HepG2 (cell line): ENCODE measurements around the gene CGREF1. TPM values are rescaled to one million over a fixed set of nuclear protein-coding genes. Genes with fewer than 3 reads are reported as not detected.

Experiments used
- ATAC-seq: fragments of 200-7000 bp; cut with Tn5 transposase; 3 replicates; pipeline ENCODE4 v1.9.1; 2020; ENCODE audit warnings: mild to moderate bottlenecking, moderate library complexity
- BruUV-seq: library from RNA; stranded (reverse); fragments of 400-500 nt; replicated peaks from 2 replicates; lab custom pipeline; 2021; lab: Mats Ljungman, UMichigan
- CTCF ChIA-PET: fragments of 300-600 bp; formaldehyde crosslinking; extraction: SDS; loops from one replicate; lab custom pipeline; 2021; ENCODE audit warnings: low total read pairs, inconsistent platforms, low intra/inter-chr PET ratio; lab: Yijun Ruan, JAX
- POLR2A ChIA-PET: fragments of 350-600 bp; sonication (Branson Sonifier 250); formaldehyde crosslinking; loops from one replicate; lab custom pipeline; 2020; ENCODE audit warnings: antibody characterized with exemption, inconsistent platforms; lab: Yijun Ruan, JAX
- DNase-seq: peaks from one replicate; pipeline ENCODE4 v3.0.0-alpha.2; 2015; ENCODE audit warnings: low spot score
- FAIRE-seq: peaks from 3 replicates; lab custom pipeline; 2011; peaks lifted over from hg19 to GRCh38; lab: Jason Lieb, UNC
- H2AFZ ChIP-seq: one replicate; pipeline ENCODE4 v1.6.1; 2011; ENCODE audit warnings: low read length, inconsistent platforms
- H3K27ac ChIP-seq: fragments of 300-600 bp; 3 replicates; pipeline ENCODE4 v1.8.0; 2011; ENCODE audit warnings: mixed run types, mild to moderate bottlenecking, mixed read lengths, low read length, inconsistent platforms; ENCODE audit not compliant: insufficient read depth; ENCODE audit errors: extremely low read length
- H3K27me3 ChIP-seq, 2 experiments: fragments of 200-600 bp in 1 of 2; 2 replicates in 1 of 2; 3 replicates in 1 of 2; pipeline versions ENCODE4 v1.6.0 to v1.8.0; 2011; ENCODE audit warnings: low read length in 2 of 2, mild to moderate bottlenecking in 2 of 2, moderate library complexity in 2 of 2, inconsistent platforms in 1 of 2; ENCODE audit not compliant: insufficient read depth in 2 of 2, control insufficient read depth in 1 of 2
- H3K36me3 ChIP-seq, 2 experiments: fragments of 200-600 bp in 1 of 2; replicated peaks in 1 of 2; 2 replicates in 1 of 2; 3 replicates in 1 of 2; pipeline versions ENCODE4 v1.5.1 to v1.8.0; 2011; ENCODE audit warnings: low read length in 2 of 2, inconsistent platforms in 1 of 2; ENCODE audit not compliant: insufficient read depth in 2 of 2, control insufficient read depth in 1 of 2
- H3K4me1 ChIP-seq: 2 replicates; pipeline ENCODE4 v1.5.1; 2012; ENCODE audit warnings: low read length, inconsistent platforms; ENCODE audit not compliant: insufficient read depth
- H3K4me2 ChIP-seq: 2 replicates; pipeline ENCODE4 v1.6.0; 2011; ENCODE audit warnings: low read depth, low read length, inconsistent platforms
- H3K4me3 ChIP-seq, 3 experiments: fragments of 200-600 bp in 1 of 3; sonication (generic), shearing (Covaris generic) in 1 of 3; replicated peaks in 1 of 3; 2 replicates each; pipeline ENCODE4 v1.5.1; 2011 to 2016; ENCODE audit warnings: low read length in 3 of 3, inconsistent platforms in 2 of 3, low read depth in 2 of 3, mild to moderate bottlenecking in 2 of 3, control low read depth in 1 of 3, mixed read lengths in 1 of 3; ENCODE audit not compliant: insufficient read depth in 1 of 3
- H3K79me2 ChIP-seq: one replicate; pipeline ENCODE4 v1.6.1; 2011; ENCODE audit warnings: low read length, inconsistent platforms; ENCODE audit not compliant: insufficient read depth
- H3K9ac ChIP-seq: 2 replicates; pipeline ENCODE4 v1.6.0; 2011; ENCODE audit warnings: mild to moderate bottlenecking, low read depth, low read length, inconsistent platforms; ENCODE audit not compliant: insufficient read depth
- H3K9me3 ChIP-seq: 2 replicates; pipeline ENCODE4 v1.5.1; 2012; ENCODE audit warnings: mild to moderate bottlenecking, low read length
- H4K20me1 ChIP-seq: 2 replicates; pipeline ENCODE4 v1.6.0; 2011; ENCODE audit warnings: inconsistent platforms, mild to moderate bottlenecking, low read length, moderate library complexity; ENCODE audit not compliant: insufficient read depth
- DPF2 ChIP-seq: sonication (generic); formaldehyde crosslinking; IDR thresholded peaks from 2 replicates; pipeline ENCODE4 v1.4.0; 2020; ENCODE audit warnings: mild to moderate bottlenecking, low read depth, missing genetic modification reagents, borderline replicate concordance
- DZIP1 ChIP-seq: sonication (generic); formaldehyde crosslinking; IDR thresholded peaks from 2 replicates; pipeline ENCODE4 v1.5.0; 2020; ENCODE audit warnings: mild to moderate bottlenecking, missing genetic modification reagents
- FOXM1 ChIP-seq: sonication (generic); formaldehyde crosslinking; IDR thresholded peaks from 2 replicates; pipeline ENCODE4 v1.5.0; 2020; ENCODE audit warnings: missing genetic modification reagents
- HOXD1 ChIP-seq: sonication (generic); formaldehyde crosslinking; IDR thresholded peaks from 2 replicates; pipeline ENCODE4 v1.5.0; 2020; ENCODE audit warnings: missing genetic modification reagents
- JUND ChIP-seq: sonication (generic); formaldehyde crosslinking; IDR thresholded peaks from 2 replicates; pipeline ENCODE4 v1.8.0; 2022; ENCODE audit warnings: mild to moderate bottlenecking, missing genetic modification reagents
- KAT8 ChIP-seq: IDR thresholded peaks from 2 replicates; pipeline ENCODE4 v1.6.1; 2016; ENCODE audit warnings: missing genetic modification reagents, missing compliant biosample characterization
- NFKB2 ChIP-seq: sonication (generic); formaldehyde crosslinking; IDR thresholded peaks from 2 replicates; pipeline ENCODE4 v1.4.0; 2020; ENCODE audit warnings: missing genetic modification reagents, borderline replicate concordance
- PREB ChIP-seq: sonication (generic); formaldehyde crosslinking; IDR thresholded peaks from 2 replicates; pipeline ENCODE4 v1.4.0; 2020; ENCODE audit warnings: missing genetic modification reagents
- SAP130 ChIP-seq: IDR thresholded peaks from 2 replicates; pipeline ENCODE4 v1.6.1; 2016; ENCODE audit warnings: low read depth
- STAG1 ChIP-seq: sonication (generic); formaldehyde crosslinking; IDR thresholded peaks from 2 replicates; pipeline ENCODE4 v1.4.0; 2020; ENCODE audit warnings: missing genetic modification reagents
- ZBTB26 ChIP-seq: IDR thresholded peaks from 2 replicates; pipeline ENCODE4 v1.6.1; 2016; ENCODE audit warnings: missing compliant biosample characterization, missing genetic modification reagents, borderline replicate concordance
- ZFP36L2 ChIP-seq: sonication (generic); formaldehyde crosslinking; IDR thresholded peaks from 2 replicates; pipeline ENCODE4 v1.4.0; 2020; ENCODE audit warnings: missing genetic modification reagents
- ZNF432 ChIP-seq: sonication (generic); formaldehyde crosslinking; IDR thresholded peaks from 2 replicates; pipeline ENCODE4 v1.5.0; 2020; ENCODE audit warnings: missing genetic modification reagents, mild to moderate bottlenecking, borderline replicate concordance
- ZNF446 ChIP-seq: sonication (generic); formaldehyde crosslinking; IDR thresholded peaks from 2 replicates; pipeline ENCODE4 v1.5.0; 2020; ENCODE audit warnings: mild to moderate bottlenecking, missing genetic modification reagents
- ZNF558 ChIP-seq: sonication (generic); formaldehyde crosslinking; IDR thresholded peaks from 2 replicates; pipeline ENCODE4 v1.9.0; 2022; ENCODE audit warnings: mild to moderate bottlenecking, missing genetic modification reagents, borderline replicate concordance
- ZNF572 ChIP-seq: sonication (generic); formaldehyde crosslinking; IDR thresholded peaks from 2 replicates; pipeline ENCODE4 v1.5.1; 2020; ENCODE audit warnings: mild to moderate bottlenecking, missing genetic modification reagents
- ZNF629 ChIP-seq: sonication (generic); formaldehyde crosslinking; conservative IDR thresholded peaks from 2 replicates; pipeline ENCODE4 v1.5.0; 2020; ENCODE audit warnings: missing genetic modification reagents
- ZNF761 ChIP-seq: sonication (generic); formaldehyde crosslinking; conservative IDR thresholded peaks from 2 replicates; pipeline ENCODE4 v1.4.0; 2020; ENCODE audit warnings: mild to moderate bottlenecking, missing genetic modification reagents
- WGBS: methylation state at CpG from one replicate; pipeline ENCODE4 v1.1.6; 2017; ENCODE audit warnings: low lambda C conversion rate; 5-methylcytosine and 5-hydroxymethylcytosine counted together
- in situ Hi-C: cut with HindIII; loops from 2 replicates; pipeline ENCODE4 v1.10.0; 2017; ENCODE audit warnings: low pct_unique_long_range_greater_than_20kb; ENCODE audit not compliant: extremely low pct_ligation_motif_present
- intact Hi-C: fragments of 100-400 bp; cut with micrococcal nuclease; formaldehyde crosslinking; loops from one replicate; pipeline ENCODE4 v1.10.0; 2022; ENCODE audit not compliant: unreplicated experiment
- polyA plus RNA-seq, 8 experiments: library from polyadenylated mRNA; depleted of rRNA in 3 of 8; stranded (reverse) in 7 of 8; unstranded in 1 of 8; fragments of >200 nt; fragmentation: Illumina TruSeq in 4 of 8; extraction: Trizol in 4 of 8; gene quantifications; 2 replicates each; pipeline versions ENCODE4 v1.2.1 to v1.2.3, GENCODE V29; 2011 to 2016; ENCODE audit warnings: low read depth in 4 of 8, missing spikeins in 1 of 8, mixed read lengths in 1 of 8; ENCODE audit not compliant: insufficient read depth in 1 of 8
- total RNA-seq, 5 experiments: library from RNA; depleted of rRNA; stranded (reverse); fragments of >200 nt; fragmentation: Illumina TruSeq; extraction: Trizol; gene quantifications; 2 replicates each; pipeline ENCODE4 v1.2.3, GENCODE V29; 2016; ENCODE audit warnings: low read depth in 1 of 5

The CGREF1 gene
- total and polyA plus RNA-seq, 2 of the 13 experiments (the other 11 are each of a cell fraction or from before 2014, with no cell fraction given), result 13.9 to 23.4 TPM

GRCh38 chr2:27091746-27092695, 26.9 kb downstream of the CGREF1 start:
- FAIRE-seq (no peak), ATAC-seq (no peak), DNase-seq (no peak)
- 84% methylated on average over 23 of the region's 25 CpGs for WGBS
- Histone ChIP-seq H3K9me3 (no peaks in the 10 kb centered on the region), H3K79me2 (peaks cover 60% of the 10 kb centered on the region), H3K4me1 (peaks cover 95% of the 10 kb centered on the region), H3K36me3 (peaks cover 0 to 16% of the 10 kb centered on the region in 2 experiments; a peak in 4 of 5 replicates), H3K27ac (peak overlapping the region; percentile 97), H3K9ac (peak overlapping the region; percentile 79), H3K4me3 (peak overlapping the region in 1 of 3 experiments; percentile 59; a peak in 2 of 6 replicates), H3K27me3 (no peaks in the 10 kb centered on the region), H3K4me2 (peak overlapping the region; percentile 96), H2AFZ (no peak overlapping the region), H4K20me1 (no peaks in the 10 kb centered on the region)
- ChIA-PET POLR2A (interaction anchor here (1.5 to 4.8 kb wide), 6 partner anchors 10 to 120 kb away, joined by 4 to 61 read pairs (median 21); partner anchors contain the start of genes AGBL5, ATRAID, OST4 and SLC5A6), CTCF (no interaction called here)
- BruUV-seq, result no TSS peak
- intact Hi-C loops, result loop anchor here (5.0 kb wide), 1 partner anchor 305 kb away; the partner anchor contains the start of gene CENPA
- in situ Hi-C loops, result no loop called here
- TF ChIP-seq PREB (CRISPR knock-in tag) (no peak), ZNF446 (no peak), ZNF572 (0 out of 2 replicates have a peak, but pooled peaks have one; percentile 72), FOXM1 (CRISPR knock-in tag) (no peak), ZNF432 (CRISPR knock-in tag) (no peak), SAP130 (CRISPR knock-in tag) (0 out of 2 replicates have a peak, but pooled peaks have one; percentile 9), ZFP36L2 (no peak), DPF2 (CRISPR knock-in tag) (0 out of 2 replicates have a peak, but pooled peaks have one; percentile 14), JUND (CRISPR knock-in tag) (peak; percentile 36; the same call in 1 of the 2 replicates), ZNF558 (no peak), NFKB2 (CRISPR knock-in tag) (no peak), STAG1 (CRISPR knock-in tag) (0 out of 2 replicates have a peak, but pooled peaks have one; percentile 19), ZNF761 (peak; percentile 13; the same call in 1 of the 2 replicates), DZIP1 (peak; percentile 26; the same call in 1 of the 2 replicates), HOXD1 (0 out of 2 replicates have a peak, but pooled peaks have one; percentile 6), ZBTB26 (no peak), ZNF629 (CRISPR knock-in tag) (no peak), KAT8 (no peak)
